Naive thymus-derived CD4-positive, alpha-beta T cell (primary cell): Measurements from ENCODE around the gene ATP8B3. TPM values are rescaled to one million over a fixed set of nuclear protein-coding genes. Genes with fewer than 3 reads are reported as not detected.

Source experiments
- ATAC-seq: fragments of 150-1000 bp; cut with Tn5 transposase; 2 replicates; pipeline ENCODE4 v1.10.0; 2021; ENCODE audit warnings: mild to moderate bottlenecking, moderate library complexity
- CTCF ChIA-PET: fragments of 350-600 bp; sonication (Branson Sonifier 250); formaldehyde crosslinking; loops from one replicate; lab custom pipeline; 2021; ENCODE audit warnings: antibody characterized with exemption; lab: Charles Lee
- POLR2A ChIA-PET: fragments of 350-600 bp; sonication (Branson Sonifier 250); formaldehyde crosslinking; loops from one replicate; lab custom pipeline; 2021; ENCODE audit warnings: antibody characterized with exemption, inconsistent platforms; lab: Charles Lee
- DNase-seq, 9 donors: peaks; one replicate each; pipeline versions ENCODE4 v3.0.0 to v3.0.0-alpha.2; 2020 to 2022; ENCODE audit warnings: mixed read lengths in 1 of 9
- H3K27ac ChIP-seq: one replicate; pipeline ENCODE4 v1.7.0; 2013; ENCODE audit warnings: mild to moderate bottlenecking, low read depth, low read length, moderate library complexity
- H3K27me3 ChIP-seq, 2 donors: one replicate each; pipeline ENCODE4 v1.7.0; 2013; ENCODE audit warnings: low read length in 2 of 2, mild to moderate bottlenecking in 2 of 2, moderate library complexity in 2 of 2; ENCODE audit not compliant: control insufficient read depth in 2 of 2, insufficient read depth in 2 of 2
- H3K36me3 ChIP-seq, 3 experiments: 1 replicate in 2 of 3; 2 replicates in 1 of 3; pipeline ENCODE4 v1.7.0; 2013; ENCODE audit warnings: low read length in 3 of 3, mild to moderate bottlenecking in 3 of 3, moderate library complexity in 1 of 3; ENCODE audit not compliant: insufficient read depth in 3 of 3, control insufficient read depth in 2 of 3
- H3K4me1 ChIP-seq, 2 donors: one replicate each; pipeline ENCODE4 v1.7.0; 2013; ENCODE audit warnings: low read length in 2 of 2, mild to moderate bottlenecking in 2 of 2, moderate library complexity in 1 of 2; ENCODE audit not compliant: control insufficient read depth in 2 of 2, insufficient read depth in 2 of 2
- H3K4me3 ChIP-seq: 2 replicates; pipeline ENCODE4 v1.7.0; 2013; ENCODE audit warnings: mild to moderate bottlenecking, low read length
- H3K9me3 ChIP-seq, 3 experiments: 1 replicate in 2 of 3; 2 replicates in 1 of 3; pipeline ENCODE4 v1.7.0; 2013; ENCODE audit warnings: low read length in 3 of 3; ENCODE audit not compliant: control insufficient read depth in 2 of 3
- H3K27ac Mint-ChIP-seq, 9 donors: one replicate each; pipeline ENCODE4 v1.8.0; 2020 to 2022; ENCODE audit warnings: mixed read lengths in 9 of 9, mild to moderate bottlenecking in 8 of 9, moderate library complexity in 5 of 9, inconsistent platforms in 2 of 9
- H3K27me3 Mint-ChIP-seq, 5 donors: one replicate each; pipeline ENCODE4 v1.8.0; 2021 to 2022; ENCODE audit warnings: mixed read lengths in 5 of 5, mild to moderate bottlenecking in 1 of 5
- H3K36me3 Mint-ChIP-seq, 5 donors: one replicate each; pipeline ENCODE4 v1.8.0; 2020 to 2022; ENCODE audit warnings: mixed read lengths in 5 of 5, mild to moderate bottlenecking in 3 of 5, inconsistent platforms in 1 of 5
- H3K4me1 Mint-ChIP-seq, 7 donors: one replicate each; pipeline ENCODE4 v1.8.0; 2020 to 2022; ENCODE audit warnings: mixed read lengths in 7 of 7, mild to moderate bottlenecking in 3 of 7, inconsistent platforms in 1 of 7
- H3K4me3 Mint-ChIP-seq, 10 donors: one replicate each; pipeline ENCODE4 v1.8.0; 2020 to 2022; ENCODE audit warnings: mild to moderate bottlenecking in 10 of 10, mixed read lengths in 10 of 10, moderate library complexity in 6 of 10, inconsistent platforms in 2 of 10
- H3K9me3 Mint-ChIP-seq, 11 donors: one replicate each; pipeline ENCODE4 v1.8.0; 2020 to 2022; ENCODE audit warnings: mixed read lengths in 11 of 11, mild to moderate bottlenecking in 4 of 11, inconsistent platforms in 1 of 11, moderate library complexity in 1 of 11
- intact Hi-C, 2 donors: fragments of 100-400 bp; cut with micrococcal nuclease; formaldehyde crosslinking; loops; one replicate each; pipeline ENCODE4 v1.15.1; 2023
- polyA plus RNA-seq, 2 donors: library from polyadenylated mRNA; unstranded; fragments of 300-500 nt; fragmentation: Illumina TruSeq; gene quantifications; one replicate each; pipeline ENCODE4 v1.2.3, GENCODE V29; 2021
- total RNA-seq, 6 experiments: library from RNA in 5 of 6; stranded (reverse) in 5 of 6; gene quantifications; 1 replicate in 5 of 6; 2 replicates in 1 of 6; pipeline ENCODE4 v1.2.3 and lab custom pipeline; 2021 to 2026

ATP8B3 gene
- total and polyA plus RNA-seq, 7 experiments from 2014 or later: 0.83 to 15.3 (median 3.2) TPM

DNA sequence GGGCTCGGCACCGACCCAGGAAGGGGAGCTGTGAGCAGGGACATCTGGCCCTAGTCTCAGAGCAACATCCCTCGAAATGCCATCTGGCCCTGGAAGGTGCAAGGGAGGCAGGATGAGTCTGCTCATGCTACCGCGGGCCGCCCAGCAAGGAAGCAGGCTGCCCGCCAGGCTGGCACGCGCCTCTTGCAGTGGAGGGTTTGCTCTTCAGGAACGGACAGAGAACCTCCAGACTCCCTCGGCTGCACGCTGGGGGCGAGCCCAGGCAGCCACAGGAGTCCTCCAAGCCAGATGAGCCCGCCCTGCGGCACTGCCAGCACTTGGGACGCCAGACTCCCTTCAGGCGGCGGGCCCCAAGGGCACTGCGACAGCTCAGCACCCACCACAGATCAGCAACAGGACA, 10.1 kb upstream of the ATP8B3 start:
- peaks cover 0 to 8% (median 0%) of the 10 kb centered on the region in 7 donors for H3K4me1 Mint-ChIP-seq
- H3K36me3 Mint-ChIP-seq: peaks cover 0 to 11% (median 6%) of the 10 kb centered on the region in 5 donors
- CTCF ChIA-PET: no interaction called here
- H3K27ac Mint-ChIP-seq: peak overlapping the region in 2 of 9 donors; percentile 51 to 75
- ATAC-seq (no peak), DNase-seq (no peak)
- Histone ChIP-seq H3K4me1 (peaks cover 3 to 6% of the 10 kb centered on the region in 2 donors), H3K4me3 (no peak overlapping the region), H3K36me3 (peaks cover 5 to 85% (median 15%) of the 10 kb centered on the region in 3 experiments), H3K9me3 (no peaks in the 10 kb centered on the region), H3K27ac (no peak overlapping the region), H3K27me3 (no peaks in the 10 kb centered on the region)
- no peaks in the 10 kb centered on the region for H3K27me3 Mint-ChIP-seq
- H3K9me3 Mint-ChIP-seq: no peaks in the 10 kb centered on the region
- H3K4me3 Mint-ChIP-seq: no peak overlapping the region
- intact Hi-C loops: no loop called here
- POLR2A ChIA-PET: no interaction called here

DNA sequence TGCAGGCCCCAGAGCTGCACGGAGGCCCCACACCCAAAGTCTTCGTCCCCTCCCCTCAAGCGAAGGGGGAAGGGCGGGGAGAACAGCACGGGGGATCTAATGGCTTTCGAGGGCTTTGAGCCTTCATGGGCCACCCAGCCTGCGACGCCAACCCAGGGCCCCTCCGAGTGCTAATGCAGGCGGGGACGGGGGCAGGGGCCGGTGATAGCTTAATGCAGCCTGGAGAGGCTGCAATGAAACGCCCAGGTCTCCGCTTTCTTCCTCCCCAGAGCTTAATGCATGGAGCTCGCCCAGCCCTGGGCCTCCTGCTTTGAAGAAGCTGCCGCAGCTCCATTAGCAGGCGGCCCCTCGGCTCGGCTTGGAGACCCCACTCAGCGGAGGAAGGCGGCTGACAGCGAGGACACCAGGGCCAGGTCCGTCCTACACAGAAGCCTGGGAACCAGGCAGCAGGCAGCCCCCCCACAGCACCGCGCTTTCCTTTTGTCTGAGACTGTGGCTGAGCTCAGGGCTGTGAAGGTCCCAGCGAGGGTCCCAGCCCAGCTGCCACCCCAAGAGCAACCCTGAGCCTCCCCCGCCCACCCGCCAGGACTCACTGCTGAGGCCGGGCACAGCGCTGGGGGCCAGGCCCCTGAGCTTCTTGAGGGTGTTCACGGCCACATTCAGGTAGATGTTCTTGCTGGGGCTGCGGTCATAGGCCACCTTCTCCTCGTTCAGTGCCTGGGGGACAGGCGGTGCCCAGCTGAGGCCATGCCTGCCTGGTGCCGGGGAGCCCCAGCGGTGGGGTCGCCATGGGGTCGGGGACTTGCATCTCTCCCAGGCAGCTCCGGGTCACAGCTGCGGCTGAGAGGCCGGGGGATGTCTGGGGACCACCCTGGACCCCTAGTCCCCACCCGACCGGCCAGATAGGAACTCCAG, 7.5 kb upstream of the ATP8B3 start:
- H3K36me3 ChIP-seq: peaks cover 5 to 95% (median 19%) of the 10 kb centered on the region in 3 experiments
- H3K4me3 Mint-ChIP-seq: no peak overlapping the region
- H3K4me1 Mint-ChIP-seq: peaks cover 0 to 3% (median 0%) of the 10 kb centered on the region in 7 donors
- no peaks in the 10 kb centered on the region for H3K9me3 ChIP-seq
- no peaks in the 10 kb centered on the region for H3K9me3 Mint-ChIP-seq
- no peaks in the 10 kb centered on the region for H3K27me3 ChIP-seq
- no peak overlapping the region for H3K27ac Mint-ChIP-seq
- ChIA-PET POLR2A (no interaction called here), CTCF (no interaction called here)
- DNase-seq: no peak
- H3K27ac ChIP-seq: no peak overlapping the region
- no peaks in the 10 kb centered on the region for H3K4me1 ChIP-seq
- ATAC-seq: no peak
- peaks cover 0 to 11% (median 5%) of the 10 kb centered on the region in 5 donors for H3K36me3 Mint-ChIP-seq
- no peaks in the 10 kb centered on the region for H3K27me3 Mint-ChIP-seq
- H3K4me3 ChIP-seq: no peak overlapping the region
- intact Hi-C loops: no loop called here

DNA sequence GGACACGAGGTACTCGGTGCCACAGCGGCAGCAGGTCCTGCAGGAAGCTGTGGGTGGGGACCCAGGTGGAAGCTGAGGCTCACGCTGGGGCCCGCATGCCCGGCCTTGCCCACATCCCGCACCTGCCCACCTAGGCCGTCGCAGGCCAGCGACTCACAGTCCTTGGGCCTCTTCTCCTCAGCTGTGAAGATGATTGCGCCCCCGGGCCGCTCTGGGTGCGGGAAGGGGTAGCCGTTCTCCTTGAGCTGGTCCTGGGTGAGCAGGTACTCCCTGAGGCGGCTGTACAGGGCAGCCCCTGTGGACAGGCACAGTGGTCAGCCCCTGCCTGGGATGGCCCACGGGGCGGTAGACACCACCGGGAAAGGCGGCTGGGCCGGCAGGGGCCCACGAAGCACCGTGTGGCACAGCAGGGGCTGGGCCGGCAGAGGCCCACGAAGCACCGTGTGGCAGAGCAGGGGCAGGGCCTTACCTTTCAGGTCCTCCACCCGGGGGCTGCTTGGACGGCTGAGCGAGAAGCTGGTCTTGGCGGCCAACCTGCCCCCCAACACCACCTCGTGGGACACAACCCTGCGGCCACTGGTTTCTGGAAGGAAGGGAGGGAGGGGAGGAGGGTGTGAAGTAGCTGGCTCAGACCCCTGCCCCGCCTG, 6.6 kb upstream of the ATP8B3 start:
- ATAC-seq (no peak), DNase-seq (no peak)
- H3K36me3 ChIP-seq: peaks cover 5 to 86% (median 13%) of the 10 kb centered on the region in 3 experiments
- Mint-ChIP-seq H3K36me3 (peaks cover 0 to 7% (median 4%) of the 10 kb centered on the region in 5 donors), H3K9me3 (no peaks in the 10 kb centered on the region), H3K27ac (no peak overlapping the region), H3K4me1 (peaks cover 0 to 3% (median 0%) of the 10 kb centered on the region in 7 donors), H3K27me3 (no peaks in the 10 kb centered on the region), H3K4me3 (no peak overlapping the region)
- no peaks in the 10 kb centered on the region for H3K27me3 ChIP-seq
- H3K27ac ChIP-seq: no peak overlapping the region
- no peak overlapping the region for H3K4me3 ChIP-seq
- ChIA-PET CTCF (no interaction called here), POLR2A (no interaction called here)
- intact Hi-C loops: no loop called here
- H3K4me1 ChIP-seq: no peaks in the 10 kb centered on the region
- no peaks in the 10 kb centered on the region for H3K9me3 ChIP-seq

DNA sequence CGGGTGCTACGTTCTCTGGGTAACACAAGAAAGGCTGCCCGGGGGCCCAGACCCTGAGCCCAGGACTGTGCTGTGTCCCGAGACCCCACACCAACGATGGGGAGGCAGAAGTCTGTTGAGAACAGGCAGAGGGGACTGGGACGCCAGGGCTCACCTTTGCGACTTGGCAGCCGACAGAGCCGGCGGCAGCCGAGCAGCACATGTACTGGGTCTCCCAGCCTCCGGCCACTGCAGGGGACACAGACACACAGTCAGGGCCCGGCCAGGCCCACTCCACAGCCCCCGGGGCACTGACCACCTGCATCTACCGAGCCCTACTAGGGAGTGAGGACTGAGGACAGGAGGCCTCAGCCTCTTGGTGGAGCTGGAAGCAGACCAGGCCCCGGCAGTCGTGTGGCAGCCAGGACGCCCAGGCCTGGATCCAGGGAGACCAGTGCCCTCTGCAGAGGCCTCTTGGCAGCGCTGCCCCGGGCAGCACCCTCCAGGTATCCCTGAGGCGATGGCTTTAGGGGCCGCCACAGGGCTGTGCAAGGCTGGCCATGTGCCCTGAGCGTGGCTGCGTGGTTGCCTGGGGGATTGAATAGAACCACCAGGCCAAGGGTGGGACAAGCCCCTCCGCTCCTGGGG, 5.6 kb upstream of the ATP8B3 start:
- no peaks in the 10 kb centered on the region for H3K27me3 Mint-ChIP-seq
- H3K27ac Mint-ChIP-seq: no peak overlapping the region
- H3K4me1 ChIP-seq: peaks cover 0 to 7% of the 10 kb centered on the region in 2 donors
- H3K4me1 Mint-ChIP-seq: peaks cover 5 to 8% (median 6%) of the 10 kb centered on the region in 7 donors
- DNase-seq (no peak), ATAC-seq (no peak)
- peaks cover 5 to 76% (median 8%) of the 10 kb centered on the region in 3 experiments for H3K36me3 ChIP-seq
- no peaks in the 10 kb centered on the region for H3K9me3 Mint-ChIP-seq
- ChIA-PET POLR2A (no interaction called here), CTCF (no interaction called here)
- H3K4me3 Mint-ChIP-seq: no peak overlapping the region
- H3K36me3 Mint-ChIP-seq: peaks cover 0 to 7% (median 4%) of the 10 kb centered on the region in 5 donors
- intact Hi-C loops: no loop called here
- no peaks in the 10 kb centered on the region for H3K9me3 ChIP-seq
- H3K27me3 ChIP-seq: no peaks in the 10 kb centered on the region
- no peak overlapping the region for H3K4me3 ChIP-seq
- no peak overlapping the region for H3K27ac ChIP-seq

DNA sequence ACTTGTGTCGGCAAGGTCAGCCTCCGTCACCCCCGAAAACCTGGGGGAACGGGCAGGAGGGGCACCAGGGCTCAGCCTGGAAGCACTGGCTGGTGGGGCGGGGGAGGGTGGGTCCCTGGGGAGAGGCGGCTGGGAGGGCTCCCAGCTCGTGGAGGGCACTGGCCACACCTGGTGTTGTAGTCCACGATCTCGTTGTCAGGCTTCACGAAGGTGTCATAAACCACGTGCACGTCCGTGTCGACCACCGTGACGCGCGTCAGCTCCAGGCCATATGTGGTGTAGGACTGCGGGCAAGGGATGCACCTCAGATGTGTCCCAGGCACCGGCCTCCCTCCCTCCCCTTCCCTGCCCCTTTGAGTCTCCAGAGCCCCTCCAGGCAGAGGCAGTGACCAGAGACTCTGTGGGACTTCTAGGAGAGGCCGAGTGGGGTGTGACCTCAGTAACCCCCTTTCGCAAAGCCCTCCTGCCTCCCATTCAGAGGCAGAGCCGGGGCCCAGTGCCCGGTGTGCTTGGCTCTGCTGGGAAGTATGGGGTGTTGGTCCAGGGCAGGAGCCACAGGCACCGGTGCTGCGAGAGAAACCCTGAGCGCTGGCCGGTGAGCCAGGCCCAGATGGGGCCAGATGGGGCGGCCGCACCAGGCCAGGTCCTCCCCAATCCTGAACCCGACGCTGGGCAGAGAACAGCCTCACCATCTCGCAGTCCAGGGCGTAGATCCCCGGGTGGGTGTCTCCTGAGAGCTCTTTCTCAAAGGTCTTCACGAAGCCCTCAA, 4.6 kb upstream of the ATP8B3 start:
- DNase-seq (no peak), ATAC-seq (no peak)
- no peak overlapping the region for H3K4me3 Mint-ChIP-seq
- H3K9me3 Mint-ChIP-seq: no peaks in the 10 kb centered on the region
- H3K4me1 ChIP-seq: peaks cover 0 to 8% of the 10 kb centered on the region in 2 donors
- H3K36me3 ChIP-seq: peaks cover 5 to 66% (median 7%) of the 10 kb centered on the region in 3 experiments
- no peaks in the 10 kb centered on the region for H3K27me3 ChIP-seq
- ChIA-PET CTCF (no interaction called here), POLR2A (no interaction called here)
- peaks cover 9 to 11% (median 10%) of the 10 kb centered on the region in 7 donors for H3K4me1 Mint-ChIP-seq
- H3K27me3 Mint-ChIP-seq: no peaks in the 10 kb centered on the region
- intact Hi-C loops: no loop called here
- no peak overlapping the region for H3K4me3 ChIP-seq
- no peak overlapping the region for H3K27ac ChIP-seq
- no peaks in the 10 kb centered on the region for H3K9me3 ChIP-seq
- H3K27ac Mint-ChIP-seq: no peak overlapping the region
- H3K36me3 Mint-ChIP-seq: peaks cover 0 to 7% (median 3%) of the 10 kb centered on the region in 5 donors
